GM12891 (cell line): Measurements from ENCODE around the gene MDH1B.

ENCODE experiments used
- POLR2A ChIP-seq: IDR thresholded peaks from 2 replicates; pipeline ENCODE4 v1.6.1; 2011; ENCODE audit warnings: low read depth, low read length, control low read depth
- POLR2AphosphoS5 ChIP-seq: IDR thresholded peaks from 2 replicates; pipeline ENCODE4 v1.6.1; 2011; ENCODE audit warnings: low read depth, low read length, control low read depth
- TAF1 ChIP-seq: IDR thresholded peaks from 2 replicates; pipeline ENCODE4 v1.6.1; 2011; ENCODE audit warnings: low read depth, low read length, control low read depth

GRCh38 chr2:206707164-206707701 lies 57.9 kb downstream of the MDH1B start:
- no peak for TF ChIP-seq POLR2A
- TF ChIP-seq POLR2AphosphoS5 = no peak
- TF ChIP-seq TAF1 = no peak
